ENCODE results near the gene CFAP210.

Gene CFAP210

GRCh38 chr2:169659320-169659719 lies 34.9 kb downstream of the CFAP210 start:
- no peak for TF ChIP-seq CTCF (IDR thresholded peaks at IDR 0.05; ENCODE audit: borderline replicate concordance, control extremely low read depth, extremely low read depth, insufficient read depth, missing control alignments)
- in situ Hi-C loops (cut with MboI; ENCODE audit: low sequenced_read_pairs, unreplicated experiment), result no loop called here
- DNase-seq (ENCODE audit: low spot score), result no peak

- DNase-seq (ENCODE audit: low spot score), result no peak
- no peak for TF ChIP-seq CTCF (IDR thresholded peaks at IDR 0.05; ENCODE audit: borderline replicate concordance, control extremely low read depth, extremely low read depth, insufficient read depth, missing control alignments)
- in situ Hi-C loops (cut with MboI; ENCODE audit: low sequenced_read_pairs, unreplicated experiment), result no loop called here
These were observed 35.3 kb downstream of the CFAP210 start for GRCh38 chr2:169658877-169659276.

- no peak for DNase-seq (ENCODE audit: low spot score)
- TF ChIP-seq CTCF (IDR thresholded peaks at IDR 0.05; ENCODE audit: borderline replicate concordance, control extremely low read depth, extremely low read depth, insufficient read depth, missing control alignments), result no peak
- in situ Hi-C loops (cut with MboI; ENCODE audit: low sequenced_read_pairs, unreplicated experiment), result no loop called here
These were observed 38.0 kb downstream of the CFAP210 start for GRCh38 chr2:169656164-169656563.

- DNase-seq (ENCODE audit: low spot score), result no peak
- TF ChIP-seq CTCF (IDR thresholded peaks at IDR 0.05; ENCODE audit: borderline replicate concordance, control extremely low read depth, extremely low read depth, insufficient read depth, missing control alignments), result no peak
- in situ Hi-C loops (cut with MboI; ENCODE audit: low sequenced_read_pairs, unreplicated experiment), result no loop called here
These were observed 40.6 kb downstream of the CFAP210 start for GRCh38 chr2:169653636-169654035.

- in situ Hi-C loops (cut with MboI; ENCODE audit: low sequenced_read_pairs, unreplicated experiment), result no loop called here
- TF ChIP-seq CTCF (IDR thresholded peaks at IDR 0.05; ENCODE audit: borderline replicate concordance, control extremely low read depth, extremely low read depth, insufficient read depth, missing control alignments), result no peak
- DNase-seq (ENCODE audit: low spot score), result no peak
These were observed 44.9 kb downstream of the CFAP210 start for GRCh38 chr2:169649278-169649677.

- DNase-seq (ENCODE audit: low spot score), result no peak
- in situ Hi-C loops (cut with MboI; ENCODE audit: low sequenced_read_pairs, unreplicated experiment), result no loop called here
- TF ChIP-seq CTCF (IDR thresholded peaks at IDR 0.05; ENCODE audit: borderline replicate concordance, control extremely low read depth, extremely low read depth, insufficient read depth, missing control alignments), result no peak
These were observed 46.7 kb downstream of the CFAP210 start for GRCh38 chr2:169647496-169647895.

- DNase-seq (ENCODE audit: low spot score), result no peak
- in situ Hi-C loops (cut with MboI; ENCODE audit: low sequenced_read_pairs, unreplicated experiment), result no loop called here
- no peak for TF ChIP-seq CTCF (IDR thresholded peaks at IDR 0.05; ENCODE audit: borderline replicate concordance, control extremely low read depth, extremely low read depth, insufficient read depth, missing control alignments)
These were observed 50.0 kb downstream of the CFAP210 start for GRCh38 chr2:169644173-169644572.

Measured in GM13976 (cell line).